Muscle of arm (tissue), 12 donors: ENCODE measurements around the gene BMERB1. TPM values are rescaled to one million over a fixed set of nuclear protein-coding genes. Genes with fewer than 3 reads are reported as not detected.

ENCODE experiments used
- DNase-seq: peaks from one replicate; pipeline ENCODE4 v3.0.0-alpha.2; 2013
- polyA plus RNA-seq, 12 donors: library from polyadenylated mRNA; unstranded; fragments of 120-200 nt; gene quantifications; one replicate each; pipeline ENCODE4 v1.2.1, GENCODE V29; 2013; ENCODE audit not compliant: insufficient read length in 12 of 12

Gene BMERB1
- polyA plus RNA-seq, 12 donors: 9.5 to 32.3 (median 19.3) TPM; not detected in 1

- peak; percentile 76 for DNase-seq
Observed at GRCh38 chr16:15493466-15494180, 59.2 kb downstream of the BMERB1 start.

- no peak for DNase-seq
Observed at GRCh38 chr16:15494236-15494635, 59.8 kb downstream of the BMERB1 start.

GRCh38 chr16:15495898-15496297 lies 61.5 kb downstream of the BMERB1 start:
- no peak for DNase-seq

GRCh38 chr16:15498427-15499175 lies 64.2 kb downstream of the BMERB1 start:
- DNase-seq: no peak

- no peak for DNase-seq
Observed at GRCh38 chr16:15502041-15502725, 67.8 kb downstream of the BMERB1 start.

- DNase-seq: no peak
Observed at GRCh38 chr16:15506441-15506840, 72.1 kb downstream of the BMERB1 start.

- no peak for DNase-seq
Observed at GRCh38 chr16:15507301-15507958, 73.0 kb downstream of the BMERB1 start.

GRCh38 chr16:15507959-15508627 lies 73.7 kb downstream of the BMERB1 start:
- no peak for DNase-seq

GRCh38 chr16:15509051-15509592 lies 74.7 kb downstream of the BMERB1 start:
- no peak for DNase-seq

- DNase-seq: no peak
Observed at GRCh38 chr16:15509593-15510535, 75.5 kb downstream of the BMERB1 start.

GRCh38 chr16:15510992-15511391 lies 76.6 kb downstream of the BMERB1 start:
- no peak for DNase-seq

GRCh38 chr16:15511759-15512487 lies 77.5 kb downstream of the BMERB1 start:
- DNase-seq: no peak

- DNase-seq: no peak
Observed at GRCh38 chr16:15513156-15513555, 78.8 kb downstream of the BMERB1 start.

- DNase-seq: no peak
Observed at GRCh38 chr16:15515992-15516391, 81.6 kb downstream of the BMERB1 start.

- no peak for DNase-seq
Observed at GRCh38 chr16:15516609-15517008, 82.2 kb downstream of the BMERB1 start.

GRCh38 chr16:15517743-15518377 lies 83.5 kb downstream of the BMERB1 start:
- DNase-seq: no peak

GRCh38 chr16:15518381-15519351 lies 84.3 kb downstream of the BMERB1 start:
- DNase-seq: no peak

GRCh38 chr16:15519790-15520189 lies 85.4 kb downstream of the BMERB1 start:
- DNase-seq: no peak
